ENCODE results near the gene SHF.
"Not testable (repeated sequence)": the region's sequence is repeated elsewhere in the genome, so short reads cannot be mapped to it uniquely, and the experiment has no call there.

SHF gene

GRCh38 chr15:45146405-45146804, 41.4 kb downstream of the SHF start:
- no peak for DNase-seq (ENCODE audit: low read depth in 2 of 2)

- no peak for DNase-seq (ENCODE audit: low read depth in 2 of 2)
These were observed 43.0 kb downstream of the SHF start for GRCh38 chr15:45144775-45145174.

GRCh38 chr15:45143946-45144345, 43.8 kb downstream of the SHF start:
- no peak for DNase-seq (ENCODE audit: low read depth in 2 of 2)

GRCh38 chr15:45143056-45143455, 44.7 kb downstream of the SHF start:
- DNase-seq (ENCODE audit: low read depth in 2 of 2), result no peak

GRCh38 chr15:45141386-45141785, 46.4 kb downstream of the SHF start:
- DNase-seq (ENCODE audit: low read depth in 2 of 2), result no peak

GRCh38 chr15:45140557-45141250, 47.1 kb downstream of the SHF start:
- no peak for DNase-seq (ENCODE audit: low read depth in 2 of 2)

GRCh38 chr15:45139770-45140169, 48.0 kb downstream of the SHF start:
- DNase-seq (ENCODE audit: low read depth in 2 of 2), result no peak

- DNase-seq (ENCODE audit: low read depth in 2 of 2), result no peak
These were observed 48.7 kb downstream of the SHF start for GRCh38 chr15:45138814-45139765.

- no peak for DNase-seq (ENCODE audit: low read depth in 2 of 2)
These were observed 50.1 kb downstream of the SHF start for GRCh38 chr15:45137703-45138102.

GRCh38 chr15:45136378-45136764, 51.4 kb downstream of the SHF start:
- no peak for DNase-seq (ENCODE audit: low read depth in 2 of 2)

- not testable (repeated sequence) for DNase-seq (ENCODE audit: low read depth in 2 of 2)
These were observed 51.9 kb downstream of the SHF start for GRCh38 chr15:45135705-45136377.

- no peak for DNase-seq (ENCODE audit: low read depth in 2 of 2)
These were observed 52.8 kb downstream of the SHF start for GRCh38 chr15:45134682-45135604.

- no peak for DNase-seq (ENCODE audit: low read depth in 2 of 2)
These were observed 53.7 kb downstream of the SHF start for GRCh38 chr15:45134046-45134445.

- no peak for DNase-seq (ENCODE audit: low read depth in 2 of 2)
These were observed 54.2 kb downstream of the SHF start for GRCh38 chr15:45133561-45133920.

- DNase-seq (ENCODE audit: low read depth in 2 of 2), result no peak
These were observed 54.8 kb downstream of the SHF start for GRCh38 chr15:45132844-45133560.

GRCh38 chr15:45131510-45131909, 56.3 kb downstream of the SHF start:
- DNase-seq (ENCODE audit: low read depth in 2 of 2), result no peak

- DNase-seq (ENCODE audit: low read depth in 2 of 2), result no peak
These were observed 57.3 kb downstream of the SHF start for GRCh38 chr15:45130291-45131000.

GRCh38 chr15:45129651-45130129, 58.1 kb downstream of the SHF start, which contains the start of the genes DUOX1 and DUOXA1:
DUOX1 (plus strand) TSS chr15:45129994; CDS start chr15:45131967, 1,973 bp downstream.
DUOXA1 (minus strand) TSS chr15:45129879; CDS start chr15:45123014, 6,865 bp downstream.
- no peak for DNase-seq (ENCODE audit: low read depth in 2 of 2)

- DNase-seq (ENCODE audit: low read depth in 2 of 2), result no peak
These were observed 58.7 kb downstream of the SHF start for GRCh38 chr15:45128971-45129639.
